SU-DHL-6 (cell line): Measurements from ENCODE around the gene SLFN12L.

Experiments used
- H2AFZ ChIP-seq: fragments of 200-600 bp; sonication (generic); 2 replicates; pipeline ENCODE4 v1.6.1; 2014; ENCODE audit warnings: low read depth, mild to moderate bottlenecking, moderate library complexity, mixed read lengths, antibody characterized with exemption, low read length; ENCODE audit not compliant: severe bottlenecking
- H3F3A ChIP-seq: fragments of 200-600 bp; shearing (Covaris generic); 2 replicates; pipeline ENCODE4 v1.6.0; 2016; ENCODE audit warnings: antibody characterized with exemption, mild to moderate bottlenecking; ENCODE audit not compliant: insufficient read depth
- H3K27ac ChIP-seq: fragments of 200-600 bp; sonication (generic); 2 replicates; pipeline ENCODE4 v1.5.1; 2016; ENCODE audit warnings: low read depth, mild to moderate bottlenecking, low read length, moderate library complexity, mixed read lengths
- H3K27me3 ChIP-seq: fragments of 200-600 bp; sonication (generic), shearing (Covaris generic); 2 replicates; pipeline ENCODE4 v1.6.0; 2014; ENCODE audit warnings: mild to moderate bottlenecking, low read length
- H3K36me3 ChIP-seq: fragments of 200-600 bp; sonication (generic); 2 replicates; pipeline ENCODE4 v1.6.1; 2014; ENCODE audit warnings: mild to moderate bottlenecking, low read length, mixed read lengths
- H3K4me2 ChIP-seq: fragments of 300-600, 200-600 bp; shearing (Covaris generic), sonication (generic); 2 replicates; pipeline ENCODE4 v1.6.0; 2014; ENCODE audit warnings: low read length, low read depth, mild to moderate bottlenecking; ENCODE audit not compliant: poor library complexity, severe bottlenecking
- H3K4me3 ChIP-seq: fragments of 200-600 bp; sonication (generic); 2 replicates; pipeline ENCODE4 v1.5.1; 2014; ENCODE audit warnings: antibody characterized with exemption, low read length, mild to moderate bottlenecking, mixed read lengths; ENCODE audit not compliant: insufficient read depth, poor library complexity, severe bottlenecking
- H3K79me2 ChIP-seq: fragments of 200-600 bp; sonication (generic); 2 replicates; pipeline ENCODE4 v1.6.1; 2014; ENCODE audit warnings: mild to moderate bottlenecking, low read length, moderate library complexity; ENCODE audit not compliant: insufficient read depth
- H3K9ac ChIP-seq: fragments of 200-600 bp; sonication (generic); 2 replicates; pipeline ENCODE4 v1.7.0; 2014; ENCODE audit warnings: mild to moderate bottlenecking, low read length
- H3K9me2 ChIP-seq: fragments of 200-600 bp; sonication (generic); replicated peaks from 2 replicates; pipeline ENCODE4 v1.6.1; 2014; ENCODE audit warnings: low read length; ENCODE audit not compliant: insufficient read depth
- H3K9me3 ChIP-seq: fragments of 200-600 bp; sonication (generic); 2 replicates; pipeline ENCODE4 v1.6.1; 2014; ENCODE audit warnings: low read length, mixed read lengths; ENCODE audit not compliant: insufficient read depth
- H4K20me1 ChIP-seq: fragments of 200-600 bp; sonication (generic); 2 replicates; pipeline ENCODE4 v1.6.1; 2014; ENCODE audit warnings: low read depth, mild to moderate bottlenecking, antibody characterized with exemption, low read length, moderate library complexity, mixed read lengths
- EZH2phosphoT487 ChIP-seq: fragments of 200-600 bp; sonication (generic), shearing (Covaris generic); conservative IDR thresholded peaks from 2 replicates; pipeline ENCODE4 v1.6.1; 2018; ENCODE audit warnings: mild to moderate bottlenecking, antibody characterized with exemption, low read length, moderate library complexity, mixed read lengths
- TF ChIP-seq, protein P1 (sequence below): fragments of 200-600 bp; sonication (generic); IDR thresholded peaks from one replicate; pipeline ENCODE4 v1.5.1; 2017; ENCODE audit warnings: antibody characterized with exemption, mild to moderate bottlenecking, low read length, moderate library complexity; ENCODE audit not compliant: insufficient read depth, poor library complexity, severe bottlenecking

The SLFN12L gene

DNA sequence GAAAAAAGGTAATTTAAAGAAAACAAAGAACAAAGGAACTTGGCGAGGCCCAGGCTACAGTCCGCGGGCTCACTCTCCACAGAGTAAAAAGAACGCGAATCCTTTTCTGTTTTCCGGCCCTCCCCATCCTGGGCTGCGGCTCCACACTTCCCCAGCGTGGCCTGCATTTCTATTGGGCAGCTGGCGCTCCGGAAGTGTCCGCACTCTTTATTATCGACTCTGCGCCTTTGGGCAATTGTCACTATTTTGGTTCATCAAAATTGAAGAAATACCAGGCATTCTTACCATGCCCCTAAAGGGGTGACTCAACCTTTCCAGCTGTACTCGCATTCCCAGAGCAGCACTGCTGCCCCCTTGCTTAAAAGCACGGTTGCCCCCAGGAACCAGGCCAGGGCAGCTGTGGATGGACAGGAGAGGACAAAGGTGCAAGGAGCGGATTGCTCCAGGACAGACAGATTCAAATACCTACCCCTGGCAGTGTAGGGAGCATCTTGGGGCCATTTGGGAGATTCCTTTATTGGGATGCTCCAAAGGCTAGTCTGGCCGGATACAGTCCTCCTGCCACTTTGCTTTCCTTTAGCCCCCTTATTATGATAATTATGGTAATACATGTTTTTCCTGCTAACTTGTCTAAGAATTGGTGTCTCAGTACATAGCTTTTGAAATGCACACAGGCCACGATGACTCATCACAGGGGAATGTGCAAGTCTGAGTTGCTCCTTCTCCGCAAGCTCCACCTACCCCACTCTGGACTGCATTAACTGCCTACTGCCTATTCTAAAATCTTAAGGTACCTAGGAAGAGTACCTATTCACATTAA lies 104.2 kb downstream of the SLFN12L start:
- Histone ChIP-seq H3K79me2 (no peaks in the 10 kb centered on the region), H3K9ac (no peak overlapping the region), H3K27me3 (no peaks in the 10 kb centered on the region), H3K4me2 (no peak overlapping the region), H3K36me3 (no peaks in the 10 kb centered on the region), H3F3A (no peaks in the 10 kb centered on the region), H2AFZ (no peak overlapping the region), H3K9me3 (no peaks in the 10 kb centered on the region), H3K27ac (no peak overlapping the region), H3K4me3 (no peak overlapping the region), H3K9me2 (no peaks in the 10 kb centered on the region), H4K20me1 (no peaks in the 10 kb centered on the region)
- TF ChIP-seq EZH2phosphoT487: no peak
- TF ChIP-seq, protein P1, sequence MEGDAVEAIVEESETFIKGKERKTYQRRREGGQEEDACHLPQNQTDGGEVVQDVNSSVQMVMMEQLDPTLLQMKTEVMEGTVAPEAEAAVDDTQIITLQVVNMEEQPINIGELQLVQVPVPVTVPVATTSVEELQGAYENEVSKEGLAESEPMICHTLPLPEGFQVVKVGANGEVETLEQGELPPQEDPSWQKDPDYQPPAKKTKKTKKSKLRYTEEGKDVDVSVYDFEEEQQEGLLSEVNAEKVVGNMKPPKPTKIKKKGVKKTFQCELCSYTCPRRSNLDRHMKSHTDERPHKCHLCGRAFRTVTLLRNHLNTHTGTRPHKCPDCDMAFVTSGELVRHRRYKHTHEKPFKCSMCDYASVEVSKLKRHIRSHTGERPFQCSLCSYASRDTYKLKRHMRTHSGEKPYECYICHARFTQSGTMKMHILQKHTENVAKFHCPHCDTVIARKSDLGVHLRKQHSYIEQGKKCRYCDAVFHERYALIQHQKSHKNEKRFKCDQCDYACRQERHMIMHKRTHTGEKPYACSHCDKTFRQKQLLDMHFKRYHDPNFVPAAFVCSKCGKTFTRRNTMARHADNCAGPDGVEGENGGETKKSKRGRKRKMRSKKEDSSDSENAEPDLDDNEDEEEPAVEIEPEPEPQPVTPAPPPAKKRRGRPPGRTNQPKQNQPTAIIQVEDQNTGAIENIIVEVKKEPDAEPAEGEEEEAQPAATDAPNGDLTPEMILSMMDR: no peak

DNA sequence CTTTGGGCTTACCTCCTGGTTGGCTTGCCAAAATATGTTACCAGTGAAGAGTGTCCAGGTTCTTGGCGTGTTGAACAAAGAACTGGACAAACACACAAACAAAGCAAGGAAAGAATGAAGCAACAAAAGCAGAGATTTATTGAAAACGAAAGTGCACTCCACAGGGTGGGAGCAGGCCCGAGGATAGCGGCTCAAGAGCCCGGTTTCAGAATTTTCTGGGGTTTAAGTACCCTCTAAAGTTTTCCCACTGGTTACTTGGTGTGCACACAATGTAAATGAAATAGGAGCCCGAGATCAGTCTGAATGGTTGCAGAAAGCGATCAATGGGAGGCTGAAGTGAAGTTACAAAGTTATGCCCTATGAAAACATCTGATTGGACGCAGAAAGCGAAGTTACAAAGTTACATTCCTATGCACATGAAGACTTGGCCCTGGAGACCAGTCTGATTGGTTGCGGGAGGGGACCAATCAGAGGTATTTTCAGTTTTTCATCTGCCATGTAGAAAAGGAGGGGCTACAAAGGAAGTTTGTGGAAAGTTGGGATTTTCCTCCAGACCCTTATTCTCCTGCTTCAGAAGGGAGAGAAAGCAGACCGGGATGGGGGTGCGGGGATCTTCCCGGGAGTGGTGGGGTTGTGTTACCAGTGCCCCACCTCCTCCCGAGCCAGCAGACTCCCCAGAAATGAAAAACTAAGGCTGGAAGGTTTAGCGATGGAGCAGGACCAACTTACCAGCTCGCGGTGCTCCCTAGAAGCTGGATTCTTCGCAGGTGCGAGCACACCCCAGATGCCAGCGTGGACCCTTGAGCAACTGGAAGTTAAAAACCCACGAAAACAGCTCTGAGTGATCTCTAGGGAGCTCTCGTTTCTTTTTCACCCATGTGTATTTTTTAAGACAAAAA lies 105.1 kb downstream of the SLFN12L start, which contains the start of gene SLFN12:
Gene SLFN12 (minus strand): TSS at position 325 of the 899 bp plus-strand sequence. CDS start 9,472 bp downstream, outside the sequence.
- H3K9ac ChIP-seq: no peak within 1 kb of the TSS
- H3K9me2 ChIP-seq: no peaks in the 10 kb centered on the region
- H3K79me2 ChIP-seq: no peaks in the 10 kb centered on the region
- no peaks in the 10 kb centered on the region for H3F3A ChIP-seq
- H3K27me3 ChIP-seq: no peaks in the 10 kb centered on the region
- H3K36me3 ChIP-seq: no peaks in the 10 kb centered on the region
- H3K4me2 ChIP-seq: no peak within 1 kb of the TSS
- H4K20me1 ChIP-seq: no peaks in the 10 kb centered on the region
- no peak within 1 kb of the TSS for H3K27ac ChIP-seq
- no peak for TF ChIP-seq EZH2phosphoT487
- TF ChIP-seq, protein P1: no peak
- no peaks in the 10 kb centered on the region for H3K9me3 ChIP-seq
- no peak within 1 kb of the TSS for H2AFZ ChIP-seq
- no peak within 1 kb of the TSS for H3K4me3 ChIP-seq

DNA sequence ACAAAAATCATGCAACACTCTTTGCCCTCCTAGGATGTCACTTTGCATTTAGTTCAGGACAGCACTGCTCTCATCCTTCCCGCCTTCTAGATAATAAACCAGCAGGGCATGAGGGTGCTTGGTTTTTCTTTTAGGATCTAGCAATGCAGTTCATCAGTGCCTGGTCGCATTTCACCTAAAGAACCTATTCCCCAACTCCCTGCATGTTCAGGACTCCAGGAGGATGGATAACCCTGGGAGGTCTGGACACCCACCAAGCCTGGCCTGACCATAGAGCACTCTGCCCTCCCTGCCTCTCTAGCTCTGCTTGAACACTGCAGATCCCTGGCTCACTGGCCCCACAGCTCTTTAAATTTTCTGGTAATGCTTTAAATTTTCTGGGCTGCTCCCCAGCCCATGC lies 107.8 kb downstream of the SLFN12L start:
- no peaks in the 10 kb centered on the region for H3K9me3 ChIP-seq
- no peak overlapping the region for H3K27ac ChIP-seq
- no peak overlapping the region for H3K4me3 ChIP-seq
- no peaks in the 10 kb centered on the region for H3K36me3 ChIP-seq
- no peak overlapping the region for H3K4me2 ChIP-seq
- H3F3A ChIP-seq: no peaks in the 10 kb centered on the region
- no peak overlapping the region for H2AFZ ChIP-seq
- H3K79me2 ChIP-seq: no peaks in the 10 kb centered on the region
- no peaks in the 10 kb centered on the region for H4K20me1 ChIP-seq
- TF ChIP-seq, protein P1: no peak
- TF ChIP-seq EZH2phosphoT487: no peak
- H3K9ac ChIP-seq: no peak overlapping the region
- no peaks in the 10 kb centered on the region for H3K9me2 ChIP-seq
- no peaks in the 10 kb centered on the region for H3K27me3 ChIP-seq
